Right lobe of liver (tissue), 4 donors: ENCODE results near the gene LRRK2.

Experiments used
- POLR2A ChIP-seq: fragments of 450-650 bp; IDR thresholded peaks from one replicate; pipeline ENCODE4 v1.6.1; 2017; ENCODE audit warnings: antibody characterized with exemption, mild to moderate bottlenecking
- TF ChIP-seq, protein P1 (sequence below), 4 donors: fragments of 200-600 bp in 3 of 4; fragments of 450-650 bp in 1 of 4; IDR thresholded peaks; one replicate each; pipeline versions ENCODE4 v1.5.1 to v1.8.0; 2016 to 2022; ENCODE audit warnings: antibody characterized with exemption in 4 of 4, mild to moderate bottlenecking in 2 of 4
- donor health status: DM: no; HTN: no; CAD: no.
- donor health status: DM: no; HTN: no; CAD: no.
- donor health status: DM: no; HTN: yes; CAD: no.

- TF ChIP-seq, protein P1, sequence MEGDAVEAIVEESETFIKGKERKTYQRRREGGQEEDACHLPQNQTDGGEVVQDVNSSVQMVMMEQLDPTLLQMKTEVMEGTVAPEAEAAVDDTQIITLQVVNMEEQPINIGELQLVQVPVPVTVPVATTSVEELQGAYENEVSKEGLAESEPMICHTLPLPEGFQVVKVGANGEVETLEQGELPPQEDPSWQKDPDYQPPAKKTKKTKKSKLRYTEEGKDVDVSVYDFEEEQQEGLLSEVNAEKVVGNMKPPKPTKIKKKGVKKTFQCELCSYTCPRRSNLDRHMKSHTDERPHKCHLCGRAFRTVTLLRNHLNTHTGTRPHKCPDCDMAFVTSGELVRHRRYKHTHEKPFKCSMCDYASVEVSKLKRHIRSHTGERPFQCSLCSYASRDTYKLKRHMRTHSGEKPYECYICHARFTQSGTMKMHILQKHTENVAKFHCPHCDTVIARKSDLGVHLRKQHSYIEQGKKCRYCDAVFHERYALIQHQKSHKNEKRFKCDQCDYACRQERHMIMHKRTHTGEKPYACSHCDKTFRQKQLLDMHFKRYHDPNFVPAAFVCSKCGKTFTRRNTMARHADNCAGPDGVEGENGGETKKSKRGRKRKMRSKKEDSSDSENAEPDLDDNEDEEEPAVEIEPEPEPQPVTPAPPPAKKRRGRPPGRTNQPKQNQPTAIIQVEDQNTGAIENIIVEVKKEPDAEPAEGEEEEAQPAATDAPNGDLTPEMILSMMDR (IDR thresholded peaks at IDR 0.05): no peak
- no peak for TF ChIP-seq POLR2A
Measured at GRCh38 chr12:40227447-40227846, 2.6 kb downstream of the LRRK2 start.
